MM.1S (cell line): Measurements from ENCODE around the gene CAVIN3.

Source experiments
- DNase-seq: peaks from one replicate; pipeline ENCODE4 v3.0.0-alpha.2; 2015
- H2AFZ ChIP-seq: fragments of 300-600 bp; sonication (generic); 2 replicates; pipeline ENCODE4 v1.6.0; 2016; ENCODE audit warnings: antibody characterized with exemption, low read length
- H3F3A ChIP-seq: fragments of 300-600 bp; sonication (generic); 2 replicates; pipeline ENCODE4 v1.6.1; 2016; ENCODE audit warnings: mild to moderate bottlenecking, antibody characterized with exemption, low read length, moderate library complexity, mixed read lengths; ENCODE audit not compliant: insufficient read depth
- H3K27ac ChIP-seq: fragments of 300-600 bp; sonication (generic); 2 replicates; pipeline ENCODE4 v1.5.1; 2016; ENCODE audit warnings: mild to moderate bottlenecking, low read length
- H3K27me3 ChIP-seq: fragments of 300-600 bp; sonication (generic); replicated peaks from 2 replicates; pipeline ENCODE4 v1.6.0; 2016; ENCODE audit warnings: low read length; ENCODE audit not compliant: insufficient read depth
- H3K36me3 ChIP-seq: fragments of 300-600 bp; sonication (generic); replicated peaks from 2 replicates; pipeline ENCODE4 v1.6.1; 2016; ENCODE audit warnings: mild to moderate bottlenecking, low read length, mixed read lengths; ENCODE audit not compliant: insufficient read depth
- H3K4me1 ChIP-seq: fragments of 300-600 bp; sonication (generic); 2 replicates; pipeline ENCODE4 v1.6.1; 2016; ENCODE audit warnings: low read length, mixed read lengths
- H3K4me2 ChIP-seq: fragments of 300-600 bp; sonication (generic); 2 replicates; pipeline ENCODE4 v1.6.0; 2016; ENCODE audit warnings: low read depth, low read length
- H3K4me3 ChIP-seq: fragments of 300-600 bp; sonication (generic); 2 replicates; pipeline ENCODE4 v1.5.1; 2016; ENCODE audit warnings: low read length, mixed read lengths
- H3K79me2 ChIP-seq: fragments of 300-600 bp; sonication (generic); 2 replicates; pipeline ENCODE4 v1.6.1; 2016; ENCODE audit warnings: mixed run types, low read length, mixed read lengths
- H3K9ac ChIP-seq: fragments of 300-600 bp; sonication (generic); 2 replicates; pipeline ENCODE4 v1.6.1; 2016; ENCODE audit warnings: low read length, mixed read lengths
- H3K9me2 ChIP-seq: fragments of 300-600 bp; sonication (generic); replicated peaks from 2 replicates; pipeline ENCODE4 v1.6.1; 2016; ENCODE audit warnings: mild to moderate bottlenecking, low read length, mixed read lengths; ENCODE audit not compliant: insufficient read depth
- H3K9me3 ChIP-seq: fragments of 300-600 bp; sonication (generic); replicated peaks from 2 replicates; pipeline ENCODE4 v1.6.1; 2016; ENCODE audit warnings: mild to moderate bottlenecking, low read length, mixed read lengths; ENCODE audit not compliant: insufficient read depth
- H4K20me1 ChIP-seq: fragments of 300-600 bp; sonication (generic); 2 replicates; pipeline ENCODE4 v1.6.1; 2016; ENCODE audit warnings: mild to moderate bottlenecking, low read length, moderate library complexity, mixed read lengths; ENCODE audit not compliant: insufficient read depth
- EZH2 ChIP-seq: fragments of 300-600 bp; sonication (generic); optimal IDR thresholded peaks from 2 replicates; pipeline ENCODE3; 2017; ENCODE audit warnings: low read depth, mild to moderate bottlenecking, antibody characterized with exemption, low read length, mixed read lengths
- EZH2phosphoT487 ChIP-seq: fragments of 300-600 bp; sonication (generic); IDR thresholded peaks from 2 replicates; pipeline ENCODE4 v1.6.1; 2018; ENCODE audit warnings: antibody characterized with exemption, low read length
- TF ChIP-seq, protein P1 (sequence below): fragments of 300-600 bp; sonication (generic); IDR thresholded peaks from 2 replicates; pipeline ENCODE4 v1.5.1; 2016; ENCODE audit warnings: antibody characterized with exemption, low read length, mixed read lengths

Gene CAVIN3

DNA sequence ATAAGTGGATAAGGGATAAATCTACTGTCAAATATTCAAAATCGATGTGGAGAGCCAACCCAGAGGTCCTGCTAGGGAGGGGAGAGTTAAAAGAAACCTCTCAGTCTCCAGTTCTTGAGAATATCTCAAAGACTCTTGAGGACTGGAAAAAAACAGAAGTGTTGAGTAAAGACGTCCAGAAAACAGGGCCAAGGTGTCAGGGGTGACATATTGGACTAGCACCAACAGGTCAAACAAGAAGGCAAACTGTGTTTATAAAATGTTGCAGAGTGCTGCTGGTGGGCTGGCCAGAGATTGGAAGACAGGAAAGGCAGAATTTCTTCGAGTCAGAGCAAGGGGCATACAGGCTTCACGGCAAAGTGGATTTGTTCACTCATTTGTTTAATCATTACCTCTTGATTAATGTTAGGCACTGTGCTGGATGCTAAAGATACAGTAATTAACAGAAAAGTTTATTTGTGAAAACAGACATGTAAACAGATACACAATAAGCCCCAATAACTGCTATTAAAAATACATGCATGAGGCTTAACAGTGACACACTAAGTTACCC is 36.3 kb upstream of the CAVIN3 start:
- DNase-seq, result no peak
- no peaks in the 10 kb centered on the region for H3K9me2 ChIP-seq
- H3F3A ChIP-seq, result no peaks in the 10 kb centered on the region
- H3K9ac ChIP-seq, result no peak overlapping the region
- no peaks in the 10 kb centered on the region for H3K9me3 ChIP-seq
- no peaks in the 10 kb centered on the region for H4K20me1 ChIP-seq
- no peaks in the 10 kb centered on the region for H3K4me1 ChIP-seq
- no peak for TF ChIP-seq EZH2
- TF ChIP-seq, protein P1, sequence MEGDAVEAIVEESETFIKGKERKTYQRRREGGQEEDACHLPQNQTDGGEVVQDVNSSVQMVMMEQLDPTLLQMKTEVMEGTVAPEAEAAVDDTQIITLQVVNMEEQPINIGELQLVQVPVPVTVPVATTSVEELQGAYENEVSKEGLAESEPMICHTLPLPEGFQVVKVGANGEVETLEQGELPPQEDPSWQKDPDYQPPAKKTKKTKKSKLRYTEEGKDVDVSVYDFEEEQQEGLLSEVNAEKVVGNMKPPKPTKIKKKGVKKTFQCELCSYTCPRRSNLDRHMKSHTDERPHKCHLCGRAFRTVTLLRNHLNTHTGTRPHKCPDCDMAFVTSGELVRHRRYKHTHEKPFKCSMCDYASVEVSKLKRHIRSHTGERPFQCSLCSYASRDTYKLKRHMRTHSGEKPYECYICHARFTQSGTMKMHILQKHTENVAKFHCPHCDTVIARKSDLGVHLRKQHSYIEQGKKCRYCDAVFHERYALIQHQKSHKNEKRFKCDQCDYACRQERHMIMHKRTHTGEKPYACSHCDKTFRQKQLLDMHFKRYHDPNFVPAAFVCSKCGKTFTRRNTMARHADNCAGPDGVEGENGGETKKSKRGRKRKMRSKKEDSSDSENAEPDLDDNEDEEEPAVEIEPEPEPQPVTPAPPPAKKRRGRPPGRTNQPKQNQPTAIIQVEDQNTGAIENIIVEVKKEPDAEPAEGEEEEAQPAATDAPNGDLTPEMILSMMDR, result no peak
- no peak for TF ChIP-seq EZH2phosphoT487
- no peak overlapping the region for H2AFZ ChIP-seq
- no peak overlapping the region for H3K4me3 ChIP-seq
- H3K27me3 ChIP-seq, result no peaks in the 10 kb centered on the region
- no peaks in the 10 kb centered on the region for H3K36me3 ChIP-seq
- no peaks in the 10 kb centered on the region for H3K79me2 ChIP-seq
- H3K4me2 ChIP-seq, result no peak overlapping the region
- no peak overlapping the region for H3K27ac ChIP-seq

DNA sequence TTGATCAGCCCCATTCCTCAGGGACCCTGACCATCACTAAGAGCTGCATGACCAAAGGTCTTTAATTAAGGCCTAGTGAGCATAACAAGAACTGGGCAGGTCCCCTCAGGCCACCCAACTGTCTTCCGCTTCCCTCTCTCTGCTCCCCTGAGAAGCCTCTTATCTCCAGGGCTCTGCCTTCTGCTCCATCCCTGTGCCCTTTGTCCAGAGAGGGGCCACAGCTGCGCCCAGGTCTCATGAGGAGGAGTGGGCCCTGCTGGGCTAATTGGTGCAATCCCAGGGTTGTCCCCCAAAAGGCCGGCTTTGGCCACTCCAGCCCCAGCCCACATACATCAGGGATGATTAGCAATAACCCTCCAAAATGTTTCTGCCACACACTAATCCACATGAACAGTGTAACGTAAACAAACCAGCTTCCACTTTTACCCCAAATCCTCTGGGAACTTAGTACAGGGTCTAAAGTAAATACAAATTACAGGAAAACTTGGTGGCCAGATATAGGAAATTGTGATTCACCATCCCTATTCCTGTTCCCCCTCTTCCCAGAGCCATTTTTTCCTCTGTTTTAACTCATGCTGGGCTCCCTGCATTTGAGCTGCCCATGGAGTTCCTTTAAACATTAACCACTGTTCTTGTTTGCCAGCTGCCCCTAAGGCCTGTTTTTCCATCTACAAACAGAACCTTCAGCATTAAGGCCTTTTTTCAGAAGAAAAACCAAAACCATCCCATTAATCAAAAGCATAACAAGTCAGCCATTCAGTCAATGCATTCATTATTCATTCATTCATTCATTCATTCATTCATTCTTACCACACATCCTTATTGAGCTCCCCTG is 34.6 kb upstream of the CAVIN3 start:
- Histone ChIP-seq H2AFZ (no peak overlapping the region), H3K36me3 (no peaks in the 10 kb centered on the region), H3K27me3 (no peaks in the 10 kb centered on the region), H3K4me1 (no peaks in the 10 kb centered on the region), H4K20me1 (no peaks in the 10 kb centered on the region), H3K9me2 (no peaks in the 10 kb centered on the region), H3F3A (no peaks in the 10 kb centered on the region), H3K27ac (no peak overlapping the region), H3K4me3 (no peak overlapping the region), H3K9ac (no peak overlapping the region), H3K79me2 (no peaks in the 10 kb centered on the region), H3K9me3 (no peaks in the 10 kb centered on the region), H3K4me2 (no peak overlapping the region)
- DNase-seq, result no peak
- TF ChIP-seq EZH2 (no peak), EZH2phosphoT487 (no peak)
- TF ChIP-seq, protein P1, result no peak

DNA sequence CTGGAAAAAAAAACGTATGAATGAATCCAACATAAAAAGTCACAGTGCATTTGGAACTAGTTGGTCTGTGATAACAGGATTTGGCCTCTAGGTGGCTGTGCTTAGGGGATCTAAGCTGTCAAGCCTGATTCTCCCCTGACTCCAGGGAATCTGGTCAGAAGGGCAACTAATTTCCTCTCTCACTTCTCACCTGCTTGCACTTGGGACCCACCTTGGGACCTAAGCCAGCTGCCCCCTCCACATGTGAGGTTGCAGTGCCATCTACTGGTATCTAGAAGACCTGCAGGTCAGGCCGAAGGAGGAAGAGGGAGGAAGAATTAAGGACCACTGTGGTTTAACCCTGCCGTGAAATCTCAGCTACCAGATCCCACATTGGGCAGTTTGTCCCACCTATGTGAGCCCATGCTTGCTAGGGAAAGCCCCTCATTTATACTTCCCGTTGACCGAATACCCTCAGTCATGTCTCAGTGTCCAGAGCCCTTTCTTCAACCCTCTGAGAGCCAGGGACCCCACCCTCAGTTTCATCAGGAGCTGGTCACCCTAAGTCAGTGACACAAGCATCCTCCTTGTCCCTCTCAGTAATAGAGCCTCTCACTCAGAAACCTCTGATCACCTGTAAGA is 33.2 kb upstream of the CAVIN3 start:
- Histone ChIP-seq H3K4me3 (no peak overlapping the region), H3F3A (no peaks in the 10 kb centered on the region), H3K27ac (no peak overlapping the region), H4K20me1 (no peaks in the 10 kb centered on the region), H3K9me2 (no peaks in the 10 kb centered on the region), H3K9me3 (no peaks in the 10 kb centered on the region), H3K36me3 (no peaks in the 10 kb centered on the region), H3K9ac (no peak overlapping the region), H3K4me2 (no peak overlapping the region), H3K27me3 (no peaks in the 10 kb centered on the region), H2AFZ (no peak overlapping the region), H3K4me1 (no peaks in the 10 kb centered on the region), H3K79me2 (no peaks in the 10 kb centered on the region)
- peak; percentile 58 for DNase-seq
- TF ChIP-seq EZH2phosphoT487, result no peak
- TF ChIP-seq, protein P1, result peak; percentile 98
- TF ChIP-seq EZH2, result no peak
